Upper lobe of left lung (tissue), 6 donors: Measurements from ENCODE around the gene AXIN2. TPM values are rescaled to one million over a fixed set of nuclear protein-coding genes. Genes with fewer than 3 reads are reported as not detected.

Source experiments
- ATAC-seq, 2 donors: fragments of 200-7000 bp; cut with Tn5 transposase; one replicate each; pipeline ENCODE4 v1.9.1; 2022; ENCODE audit warnings: mild to moderate bottlenecking in 2 of 2, moderate library complexity in 2 of 2; ENCODE audit not compliant: low FRiP score in 2 of 2
- DNase-seq, 2 donors: peaks; one replicate each; pipeline ENCODE4 v3.0.0-alpha.2; 2019 to 2020
- H3K27ac ChIP-seq, 4 donors: fragments of 200-600 bp; sonication (generic); one replicate each; pipeline ENCODE4 v1.5.1; 2016 to 2019
- H3K27me3 ChIP-seq, 4 donors: fragments of 200-600 bp; sonication (generic); one replicate each; pipeline ENCODE4 v1.5.1; 2017 to 2019
- H3K36me3 ChIP-seq, 4 donors: fragments of 200-600 bp; sonication (generic); one replicate each; pipeline ENCODE4 v1.5.1; 2016 to 2019
- H3K4me1 ChIP-seq, 4 donors: fragments of 200-600 bp; sonication (generic); one replicate each; pipeline ENCODE4 v1.5.1; 2018 to 2019
- H3K4me3 ChIP-seq, 4 donors: fragments of 200-600 bp; sonication (generic); one replicate each; pipeline ENCODE4 v1.5.1; 2017 to 2019; ENCODE audit warnings: mild to moderate bottlenecking in 2 of 4, moderate library complexity in 1 of 4
- H3K9me3 ChIP-seq, 4 donors: fragments of 200-600 bp; sonication (generic); one replicate each; pipeline ENCODE4 v1.5.1; 2018 to 2019
- CTCF ChIP-seq, 6 experiments: fragments of 450-650 bp in 4 of 6; fragments of 200-600 bp in 2 of 6; sonication (generic) in 2 of 6; IDR thresholded peaks; one replicate each; pipeline ENCODE4 v1.5.1; 2016 to 2019; ENCODE audit warnings: antibody characterized with exemption in 6 of 6
- EP300 ChIP-seq, 4 donors: sonication (generic); formaldehyde crosslinking; IDR thresholded peaks; one replicate each; pipeline ENCODE4 v1.5.1; 2017; ENCODE audit warnings: antibody characterized with exemption in 4 of 4, control low read depth in 2 of 4
- POLR2A ChIP-seq, 4 donors: fragments of 450-650 bp; IDR thresholded peaks; one replicate each; pipeline ENCODE4 v1.5.1; 2016 to 2017; ENCODE audit warnings: antibody characterized with exemption in 4 of 4, mild to moderate bottlenecking in 2 of 4
- POLR2AphosphoS5 ChIP-seq, 2 donors: sonication (generic); formaldehyde crosslinking; IDR thresholded peaks; one replicate each; pipeline ENCODE4 v1.5.1; 2017; ENCODE audit warnings: antibody characterized with exemption in 2 of 2
- whole genome bisulfite sequencing, 2 donors: methylation state at CpG; one replicate each; pipeline ENCODE4 v1.1.5; 2017 to 2018; 5-methylcytosine and 5-hydroxymethylcytosine counted together
- total RNA-seq, 6 donors: library from RNA; depleted of rRNA in 4 of 6; stranded (reverse); fragments of >200 nt in 4 of 6; gene quantifications; one replicate each; pipeline versions ENCODE4 v1.1.0 to v1.2.1, GENCODE V29; 2016 to 2021
- donor health status: DM: no; HTN: no; CAD: no; lungs with moderate emphysema.
- donor health status: DM: no; HTN: yes; CAD: no; lungs with severe emphysema.

Gene AXIN2
- total RNA-seq, 6 donors from 2014 or later, result 48.0 to 135 (median 68.9) TPM

- Histone ChIP-seq H3K4me3 (peak overlapping the region in 1 of 4 donors; percentile 20), H3K9me3 (no peaks in the 10 kb centered on the region), H3K4me1 (no peaks in the 10 kb centered on the region), H3K27ac (no peak overlapping the region), H3K27me3 (no peaks in the 10 kb centered on the region), H3K36me3 (no peaks in the 10 kb centered on the region)
- peak; percentile 65 to 82 for DNase-seq
- TF ChIP-seq EP300 (IDR thresholded peaks at IDR 0.05) (no peak), CTCF (IDR thresholded peaks at IDR 0.05) (peak in 1 of 6 experiments; percentile 26)
- 39 to 55% methylated on average over 19 to 22 of the region's 22 CpGs for WGBS, 2 donors
- peak in 1 of 2 donors; percentile 74 for ATAC-seq
These were observed 66.1 kb downstream of the AXIN2 start for GRCh38 chr17:65495122-65496055.

GRCh38 chr17:65489413-65490155, 71.9 kb downstream of the AXIN2 start:
- Histone ChIP-seq H3K4me1 (peaks cover 0 to 9% (median under 1%) of the 10 kb centered on the region in 4 donors), H3K4me3 (no peak overlapping the region), H3K27ac (no peak overlapping the region), H3K27me3 (no peaks in the 10 kb centered on the region), H3K36me3 (no peaks in the 10 kb centered on the region), H3K9me3 (no peaks in the 10 kb centered on the region)
- DNase-seq, result no peak
- no peak for TF ChIP-seq POLR2AphosphoS5 (IDR thresholded peaks at IDR 0.05)
- 85 to 91% methylated on average over 6 to 7 of the region's 7 CpGs for WGBS, 2 donors
- no peak for ATAC-seq

- no peak overlapping the region for H3K27ac ChIP-seq
- H3K4me1 ChIP-seq, result peaks cover 0 to 9% (median 2%) of the 10 kb centered on the region in 4 donors
- WGBS, 2 donors, result 86 to 95% methylated on average over 1 of the region's 1 CpG
- H3K27me3 ChIP-seq, result no peaks in the 10 kb centered on the region
- H3K36me3 ChIP-seq, result no peaks in the 10 kb centered on the region
- no peak for TF ChIP-seq EP300 (IDR thresholded peaks at IDR 0.05)
- no peak for TF ChIP-seq POLR2A (IDR thresholded peaks at IDR 0.05)
- no peak for TF ChIP-seq POLR2AphosphoS5 (IDR thresholded peaks at IDR 0.05)
- TF ChIP-seq CTCF (IDR thresholded peaks at IDR 0.05), result no peak
- ATAC-seq, result no peak
- DNase-seq, result no peak
- no peak overlapping the region for H3K4me3 ChIP-seq
- no peaks in the 10 kb centered on the region for H3K9me3 ChIP-seq
These were observed 72.8 kb downstream of the AXIN2 start for GRCh38 chr17:65488665-65489064.

GRCh38 chr17:65487990-65488389, 73.5 kb downstream of the AXIN2 start:
- ATAC-seq (no peak), DNase-seq (no peak)
- no peaks in the 10 kb centered on the region for H3K9me3 ChIP-seq
- TF ChIP-seq EP300 (IDR thresholded peaks at IDR 0.05) (no peak), POLR2AphosphoS5 (IDR thresholded peaks at IDR 0.05) (no peak), POLR2A (IDR thresholded peaks at IDR 0.05) (no peak), CTCF (IDR thresholded peaks at IDR 0.05) (no peak)
- peak overlapping the region in 1 of 4 donors; percentile 72 for H3K27ac ChIP-seq
- no peaks in the 10 kb centered on the region for H3K27me3 ChIP-seq
- peaks cover 0 to 9% (median 2%) of the 10 kb centered on the region in 4 donors for H3K4me1 ChIP-seq
- H3K4me3 ChIP-seq, result no peak overlapping the region
- no peaks in the 10 kb centered on the region for H3K36me3 ChIP-seq

GRCh38 chr17:65487161-65487560, 74.3 kb downstream of the AXIN2 start:
- 83 to 99% methylated on average over 7 of the region's 7 CpGs for WGBS, 2 donors
- no peaks in the 10 kb centered on the region for H3K9me3 ChIP-seq
- ATAC-seq (no peak), DNase-seq (no peak)
- no peaks in the 10 kb centered on the region for H3K27me3 ChIP-seq
- TF ChIP-seq POLR2A (IDR thresholded peaks at IDR 0.05), result no peak
- no peak for TF ChIP-seq CTCF (IDR thresholded peaks at IDR 0.05)
- TF ChIP-seq EP300 (IDR thresholded peaks at IDR 0.05), result no peak
- no peak for TF ChIP-seq POLR2AphosphoS5 (IDR thresholded peaks at IDR 0.05)
- peak overlapping the region in 2 of 4 donors; percentile 66 to 72 for H3K27ac ChIP-seq
- H3K4me1 ChIP-seq, result peaks cover 0 to 9% (median 2%) of the 10 kb centered on the region in 4 donors
- H3K4me3 ChIP-seq, result no peak overlapping the region
- no peaks in the 10 kb centered on the region for H3K36me3 ChIP-seq
